Raji (cell line): ENCODE measurements around the gene EMP3.

Experiments used
- POLR2A ChIP-seq: IDR thresholded peaks from 2 replicates; pipeline ENCODE4 v1.6.1; 2011; ENCODE audit warnings: low read depth, low read length, control low read depth; ENCODE audit not compliant: insufficient read depth

The EMP3 gene

DNA sequence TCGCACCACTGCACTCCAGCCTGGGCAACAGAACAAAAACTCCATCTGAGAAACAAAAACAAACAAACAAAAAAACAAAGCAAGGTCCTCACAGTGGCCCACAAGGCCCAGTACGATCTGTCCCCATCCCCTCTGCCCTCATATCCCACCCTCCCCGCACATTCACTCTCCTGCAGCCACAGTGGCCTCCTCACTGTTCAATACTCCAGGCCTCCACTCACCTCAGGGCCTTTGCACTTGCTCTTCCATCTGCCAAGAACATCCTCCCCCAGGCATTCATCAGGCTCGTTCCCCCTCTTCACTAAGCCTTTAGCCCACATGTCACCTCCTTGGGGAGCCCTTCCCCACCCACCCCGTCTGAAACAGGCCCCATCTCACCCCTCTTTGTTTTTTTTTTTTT is 33.8 kb downstream of the EMP3 start:
- no peak for TF ChIP-seq POLR2A

GRCh38 chr19:48361912-48362311 is 36.6 kb downstream of the EMP3 start:
- TF ChIP-seq POLR2A, result no peak

DNA sequence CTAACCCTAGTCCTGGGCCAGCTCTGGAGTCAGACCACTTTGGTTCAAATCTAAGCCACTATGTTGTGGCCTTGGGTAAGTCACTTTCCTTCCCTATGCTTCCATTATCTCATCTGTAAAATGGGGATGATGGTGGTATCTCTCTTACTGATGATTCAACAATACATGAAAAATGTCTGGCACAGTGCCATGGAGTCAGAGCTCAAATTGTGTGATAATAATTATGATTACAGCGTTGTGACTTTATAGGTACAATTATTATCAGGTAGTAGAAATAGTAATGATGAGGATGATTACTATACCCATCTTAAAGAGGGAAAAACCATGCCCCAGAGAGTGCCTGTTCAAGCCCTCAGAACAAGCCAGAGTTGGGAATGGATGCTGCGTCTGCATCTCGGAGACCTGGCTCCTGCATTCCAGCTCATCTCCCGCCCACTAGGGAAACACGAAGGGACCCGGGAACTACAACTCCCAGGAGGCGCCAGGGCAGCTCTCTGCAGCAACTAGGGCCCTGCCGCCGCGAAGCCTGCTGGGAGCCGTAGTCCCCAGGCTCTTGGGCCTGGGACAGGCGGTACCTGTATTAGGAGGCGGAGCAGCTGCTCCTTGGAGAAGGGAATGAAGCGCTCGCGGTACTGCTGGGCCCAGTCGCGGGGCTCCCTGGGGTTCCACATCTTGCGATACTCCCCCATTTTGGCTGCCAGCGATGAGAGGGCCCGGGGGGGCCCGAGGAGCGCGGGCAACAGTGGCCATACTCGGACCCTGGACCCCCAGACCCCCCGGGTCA is 37.6 kb downstream of the EMP3 start:
- no peak for TF ChIP-seq POLR2A

- no peak for TF ChIP-seq POLR2A
These were observed 38.1 kb downstream of the EMP3 start for GRCh38 chr19:48363500-48363809.

- TF ChIP-seq POLR2A, result peak; percentile 89
These were observed 38.7 kb downstream of the EMP3 start, which contains the start of the genes SYNGR4 and TMEM143 for GRCh38 chr19:48363810-48364597. Gene SYNGR4 (plus strand): TSS chr19:48364367. CDS start chr19:48365843, 1,476 bp downstream. Gene TMEM143 (minus strand): TSS chr19:48363940. CDS start chr19:48363920, 20 bp downstream.

DNA sequence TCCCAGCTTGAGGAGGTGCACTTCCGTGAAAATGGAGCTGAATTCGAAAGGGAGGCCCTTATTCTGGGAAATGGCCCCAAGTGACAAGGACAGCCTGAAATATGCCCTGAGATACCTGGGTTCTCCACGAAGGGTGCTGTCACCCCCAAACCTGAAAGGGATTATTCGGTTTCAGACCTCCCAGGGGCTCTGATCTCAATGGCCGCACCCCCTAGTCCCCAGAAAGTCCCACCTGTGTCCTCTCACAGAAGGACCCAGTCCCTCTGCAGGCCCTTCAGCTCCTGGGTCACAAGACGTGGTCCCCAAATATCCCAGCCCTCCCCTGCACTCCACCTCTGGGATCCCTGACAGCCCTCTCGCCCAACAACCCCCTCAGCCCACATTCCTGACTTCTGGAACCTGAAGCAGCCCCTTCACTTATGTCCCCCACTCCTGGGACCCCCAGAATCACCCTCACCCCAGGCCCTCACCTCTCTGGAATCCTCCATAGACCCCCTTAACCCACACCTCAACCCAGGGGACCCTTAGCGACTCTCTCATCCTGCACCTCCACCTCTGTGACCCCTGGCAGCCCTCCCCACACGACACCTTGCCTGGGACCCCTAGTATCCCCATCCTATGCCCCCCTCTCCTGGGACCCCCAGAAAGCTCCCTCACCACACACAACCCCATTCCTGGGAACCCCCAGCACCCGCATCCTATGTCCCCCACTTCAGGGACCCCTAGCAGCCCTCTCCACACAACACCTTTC is 39.4 kb downstream of the EMP3 start:
- no peak; the same call in 1 of the 2 replicates for TF ChIP-seq POLR2A

DNA sequence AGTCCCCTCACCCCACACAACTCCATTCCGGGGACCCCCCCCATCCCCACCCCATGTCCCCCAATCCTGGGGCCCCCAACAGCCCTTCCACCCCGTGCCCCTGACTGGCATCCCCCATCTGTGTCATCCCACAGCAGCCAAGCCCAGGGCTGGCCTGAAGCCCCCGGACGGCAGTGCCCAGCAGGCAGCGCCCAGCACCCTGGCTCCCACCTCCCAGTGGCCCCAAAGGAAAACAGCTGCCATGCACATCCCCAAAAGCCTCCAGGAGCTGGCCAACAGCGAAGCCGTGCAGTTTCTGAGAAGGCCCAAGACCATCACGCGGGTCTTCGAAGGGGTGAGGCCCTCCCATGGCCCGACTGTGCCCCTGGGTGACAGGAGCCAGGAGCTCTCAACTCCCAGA is 40.2 kb downstream of the EMP3 start:
- no peak for TF ChIP-seq POLR2A

- TF ChIP-seq POLR2A, result no peak
These were observed 42.5 kb downstream of the EMP3 start for GRCh38 chr19:48367855-48368254.

GRCh38 chr19:48368936-48369335 is 43.6 kb downstream of the EMP3 start:
- TF ChIP-seq POLR2A, result no peak

DNA sequence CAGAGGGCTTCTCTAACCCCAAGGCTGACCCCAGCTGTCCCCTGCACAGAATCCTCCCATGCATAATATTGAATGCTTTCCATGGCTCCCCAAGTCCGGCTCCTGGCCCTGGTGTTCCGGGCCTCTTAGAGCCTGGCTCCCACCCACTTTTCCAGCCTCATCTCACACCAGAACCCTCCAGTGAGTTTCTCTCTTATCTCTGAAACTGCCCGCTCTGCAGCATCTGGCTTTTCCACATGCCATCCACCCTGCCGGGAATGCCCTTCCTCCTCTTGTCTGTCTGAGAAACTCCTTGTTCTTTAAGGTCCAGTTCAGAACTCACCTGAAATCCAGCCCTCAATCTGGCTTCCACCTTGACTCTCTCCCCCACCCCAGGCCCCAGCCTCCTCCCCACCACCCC is 45.6 kb downstream of the EMP3 start:
- no peak for TF ChIP-seq POLR2A

DNA sequence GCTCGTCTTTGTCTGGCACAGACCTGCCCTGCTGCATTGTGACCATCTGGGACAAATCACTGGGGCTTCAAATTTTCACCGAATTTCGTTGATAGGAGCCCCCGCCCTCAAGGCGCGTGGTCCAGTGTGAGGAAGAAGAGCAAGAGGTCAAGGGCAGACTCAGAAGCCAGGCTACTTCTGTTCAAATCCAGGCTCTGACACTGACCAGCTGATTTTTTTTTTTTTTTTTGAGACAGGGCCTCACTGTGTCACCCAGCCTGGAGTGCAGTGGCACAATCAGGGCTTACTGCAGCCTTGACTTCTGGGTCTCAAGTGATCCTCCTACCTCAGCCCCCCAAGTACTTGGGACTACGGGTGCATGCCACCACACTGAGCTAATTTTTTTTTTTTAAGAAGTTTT is 46.0 kb downstream of the EMP3 start:
- no peak for TF ChIP-seq POLR2A

- no peak for TF ChIP-seq POLR2A
These were observed 47.6 kb downstream of the EMP3 start for GRCh38 chr19:48372904-48373303.

DNA sequence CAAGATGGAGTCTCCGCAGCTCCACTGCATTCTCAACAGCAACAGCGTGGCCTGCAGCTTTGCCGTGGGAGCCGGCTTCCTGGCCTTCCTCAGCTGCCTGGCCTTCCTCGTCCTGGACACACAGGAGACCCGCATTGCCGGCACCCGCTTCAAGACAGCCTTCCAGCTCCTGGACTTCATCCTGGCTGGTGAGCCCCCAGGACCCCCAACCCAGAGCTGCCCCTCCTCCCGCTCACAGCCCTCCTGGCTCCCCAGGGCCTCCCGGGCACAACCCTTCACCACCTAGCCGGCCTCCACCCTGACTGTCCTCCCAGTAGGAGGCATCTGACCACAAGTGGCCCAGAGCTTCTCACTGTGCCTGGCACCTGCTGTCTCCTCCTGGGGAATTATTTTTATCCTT is 48.2 kb downstream of the EMP3 start:
- TF ChIP-seq POLR2A, result no peak

- TF ChIP-seq POLR2A, result no peak
These were observed 52.8 kb downstream of the EMP3 start for GRCh38 chr19:48378194-48378570.

DNA sequence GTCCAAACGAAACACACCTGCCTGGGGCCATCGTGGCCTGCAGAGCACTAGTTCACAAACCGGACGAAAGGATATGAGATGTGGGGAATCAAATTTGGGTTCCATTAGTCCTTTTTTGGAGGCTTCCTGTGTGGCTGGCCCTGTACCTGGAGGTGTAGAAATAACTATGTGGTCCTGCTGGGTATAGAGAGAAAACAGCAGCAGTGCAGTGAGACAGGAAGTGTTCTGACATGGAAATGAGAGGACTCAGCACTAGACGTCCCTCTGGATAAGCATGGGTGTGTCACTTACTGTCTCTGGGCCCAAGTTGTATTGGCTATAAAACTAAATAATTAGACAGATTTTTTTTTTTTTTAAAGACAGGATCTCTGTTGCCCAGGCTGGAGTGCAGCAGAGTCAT is 53.7 kb downstream of the EMP3 start:
- no peak for TF ChIP-seq POLR2A
